Activated naive CD4-positive, alpha-beta T cell treated with anti-CD3 and anti-CD28 coated beads, Interleukin-2, amount 50 U/mL, for 72 hours (primary cell): ENCODE results near the gene SRGAP1. TPM values are rescaled to one million over a fixed set of nuclear protein-coding genes. Genes with fewer than 3 reads are reported as not detected.

Experiments
- ATAC-seq, 2 donors: fragments of 150-1000 bp; cut with Tn5 transposase; 2 replicates each; pipeline ENCODE4 v1.10.0; 2021; ENCODE audit warnings: mild to moderate bottlenecking in 2 of 2, moderate library complexity in 2 of 2
- DNase-seq, 2 donors: peaks; one replicate each; pipeline ENCODE4 v3.0.0; 2021 to 2022; ENCODE audit warnings: low spot score in 2 of 2
- H3K27ac Mint-ChIP-seq, 2 donors: one replicate each; pipeline ENCODE4 v1.8.0; 2022; ENCODE audit warnings: mild to moderate bottlenecking in 2 of 2, mixed read lengths in 2 of 2
- H3K36me3 Mint-ChIP-seq, 2 donors: one replicate each; pipeline ENCODE4 v1.8.0; 2022; ENCODE audit warnings: mixed read lengths in 2 of 2
- H3K9me3 Mint-ChIP-seq, 2 donors: one replicate each; pipeline ENCODE4 v1.8.0; 2022; ENCODE audit warnings: mixed read lengths in 2 of 2
- total RNA-seq, 2 donors: library from RNA; stranded (reverse); gene quantifications; one replicate each; pipeline ENCODE4 v1.2.3, GENCODE V29; 2022

The SRGAP1 gene
- total RNA-seq, 2 donors from 2014 or later, result 0.25 TPM; not detected in 1

DNA sequence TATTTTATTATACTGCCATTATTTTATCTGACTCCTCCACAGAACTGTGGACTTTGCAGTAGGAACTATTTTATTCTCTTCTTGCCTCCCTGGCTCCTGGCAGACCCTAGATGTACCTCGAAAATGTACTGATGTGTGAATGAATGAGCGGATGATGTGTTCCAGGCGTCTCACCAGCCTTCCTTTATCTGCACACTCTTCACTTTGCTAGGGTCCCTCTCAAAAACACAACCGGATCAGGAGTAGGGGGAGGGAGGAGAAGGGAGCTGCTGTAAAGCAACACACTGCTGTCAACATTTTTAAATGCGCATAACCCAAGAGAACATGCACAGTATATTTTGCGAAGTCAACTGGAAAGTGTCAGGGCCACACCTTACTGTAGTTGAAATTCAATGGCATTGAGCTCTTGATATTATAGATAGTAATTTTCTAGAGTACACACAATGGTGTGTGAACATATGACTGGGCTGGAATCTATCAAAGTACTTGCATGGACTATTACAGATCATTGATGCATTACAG is 36.3 kb downstream of the SRGAP1 start:
- Mint-ChIP-seq H3K27ac (no peak overlapping the region), H3K9me3 (no peaks in the 10 kb centered on the region), H3K36me3 (no peaks in the 10 kb centered on the region)
- ATAC-seq, result no peak
- no peak for DNase-seq

DNA sequence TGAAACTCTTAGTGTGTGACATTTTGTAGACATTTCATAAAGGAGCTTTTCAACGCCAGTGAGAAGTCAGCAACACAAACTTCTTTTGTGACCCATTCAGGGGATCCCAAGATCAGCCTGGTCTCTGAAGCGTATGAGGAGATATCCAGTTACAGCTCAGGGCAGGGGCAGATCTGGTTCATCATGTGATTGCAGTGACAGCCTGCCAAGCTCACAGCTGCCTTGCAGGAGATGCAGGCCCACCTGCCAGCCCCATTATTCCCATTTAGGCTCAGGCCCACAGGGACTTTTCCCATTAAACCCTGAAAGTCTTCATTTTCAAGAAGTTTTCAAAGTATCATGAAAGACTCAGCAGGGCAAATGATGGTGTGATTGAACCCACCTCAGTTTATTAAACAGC is 38.3 kb downstream of the SRGAP1 start:
- Mint-ChIP-seq H3K27ac (no peak overlapping the region), H3K36me3 (no peaks in the 10 kb centered on the region), H3K9me3 (no peaks in the 10 kb centered on the region)
- no peak for DNase-seq
- ATAC-seq, result no peak

DNA sequence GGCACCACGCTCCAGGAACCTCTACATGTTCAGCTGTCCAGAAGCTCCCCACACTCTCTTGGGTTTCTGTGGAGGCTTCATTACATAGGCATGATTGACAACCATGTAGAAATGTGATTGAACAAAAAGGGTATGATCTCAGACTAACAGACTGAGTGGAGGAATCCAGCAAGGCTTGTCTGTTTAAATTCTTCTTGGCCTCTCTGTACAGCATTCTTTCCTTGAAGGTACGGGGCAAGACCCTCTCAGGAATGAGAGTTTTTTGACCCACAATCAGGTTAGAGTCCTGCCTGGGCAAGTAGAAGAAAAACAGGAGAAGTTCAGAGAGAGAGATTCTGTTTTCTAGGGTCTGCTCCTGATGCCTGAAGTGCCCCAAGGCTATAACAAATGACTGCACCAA is 40.9 kb downstream of the SRGAP1 start:
- DNase-seq (no peak), ATAC-seq (no peak)
- Mint-ChIP-seq H3K36me3 (no peaks in the 10 kb centered on the region), H3K9me3 (no peaks in the 10 kb centered on the region), H3K27ac (no peak overlapping the region)

DNA sequence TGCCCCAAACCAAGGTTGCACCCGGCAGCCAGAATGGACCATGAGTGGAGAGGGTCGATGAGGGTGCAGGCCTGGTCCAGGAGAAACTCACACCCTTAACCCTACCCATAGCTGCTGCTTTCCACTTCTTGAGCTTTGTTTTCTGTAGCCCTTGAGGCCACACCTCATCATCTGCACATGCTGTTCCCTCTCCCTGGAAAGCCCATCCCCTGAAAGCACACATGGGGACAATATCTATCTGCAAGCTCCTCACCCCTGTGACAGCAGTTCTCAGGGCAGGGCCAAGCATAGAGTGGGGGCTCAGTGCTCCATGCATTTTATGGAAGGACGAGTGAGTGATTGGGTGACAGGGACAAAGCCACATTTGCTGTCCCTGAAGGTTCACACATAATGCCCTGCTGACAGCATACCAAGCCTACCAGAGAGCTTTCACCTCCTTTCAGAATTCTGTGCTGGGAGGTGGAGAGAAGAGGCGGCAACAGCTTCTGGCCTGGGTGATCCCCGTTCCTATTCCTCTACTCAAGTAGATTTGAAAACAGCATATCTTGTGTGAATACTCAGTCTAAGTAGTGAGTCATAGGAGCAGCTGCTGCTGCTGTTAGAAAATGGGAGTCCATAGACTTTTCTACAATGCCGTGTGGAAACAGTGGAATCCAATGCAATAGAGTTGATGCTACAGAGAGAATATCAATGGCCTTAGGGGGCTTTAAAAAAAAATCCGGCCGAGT is 44.6 kb downstream of the SRGAP1 start:
- Mint-ChIP-seq H3K27ac (peak overlapping the region in 1 of 2 donors; percentile 38), H3K9me3 (no peaks in the 10 kb centered on the region), H3K36me3 (no peaks in the 10 kb centered on the region)
- DNase-seq, result no peak
- no peak for ATAC-seq

DNA sequence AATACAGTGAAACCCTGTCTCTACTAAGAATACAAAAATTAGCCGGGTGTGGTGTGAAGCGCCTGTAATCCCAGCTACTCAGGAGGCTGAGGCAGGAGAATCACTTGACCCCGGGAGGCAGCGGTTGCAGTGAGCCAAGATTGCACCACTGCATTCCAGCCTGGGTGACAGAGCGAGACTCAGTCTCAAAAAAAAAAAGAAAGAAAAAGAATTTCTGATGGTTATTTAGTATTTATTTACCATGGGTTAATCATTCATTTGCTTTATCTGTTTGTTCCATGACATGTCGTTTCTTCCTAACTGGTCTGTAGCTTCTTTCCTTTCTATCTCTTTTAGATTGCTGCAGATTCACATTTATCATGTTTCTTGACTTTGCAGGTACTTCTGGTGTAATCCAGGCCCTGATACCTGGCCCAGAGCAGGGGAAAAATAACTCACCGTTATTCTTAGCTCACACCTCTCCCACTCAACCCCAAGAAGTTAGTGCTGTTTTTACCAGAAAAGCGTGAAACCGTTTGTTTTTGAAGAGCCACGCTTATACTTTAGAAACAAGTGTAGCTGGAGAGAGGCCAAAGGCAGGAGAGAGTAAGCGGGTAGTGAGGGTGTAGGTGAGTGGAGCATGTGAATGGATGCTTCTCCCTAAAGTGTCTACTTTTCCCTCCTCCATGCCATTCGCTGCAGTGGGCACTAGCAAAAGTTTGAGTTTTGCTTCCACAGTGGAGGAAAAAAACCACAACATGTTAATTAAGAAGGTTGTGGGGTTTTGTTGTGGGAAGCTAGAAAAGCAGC is 45.4 kb downstream of the SRGAP1 start:
- H3K27ac Mint-ChIP-seq, result no peak overlapping the region
- no peak for ATAC-seq
- no peak for DNase-seq
- no peaks in the 10 kb centered on the region for H3K9me3 Mint-ChIP-seq
- no peaks in the 10 kb centered on the region for H3K36me3 Mint-ChIP-seq

DNA sequence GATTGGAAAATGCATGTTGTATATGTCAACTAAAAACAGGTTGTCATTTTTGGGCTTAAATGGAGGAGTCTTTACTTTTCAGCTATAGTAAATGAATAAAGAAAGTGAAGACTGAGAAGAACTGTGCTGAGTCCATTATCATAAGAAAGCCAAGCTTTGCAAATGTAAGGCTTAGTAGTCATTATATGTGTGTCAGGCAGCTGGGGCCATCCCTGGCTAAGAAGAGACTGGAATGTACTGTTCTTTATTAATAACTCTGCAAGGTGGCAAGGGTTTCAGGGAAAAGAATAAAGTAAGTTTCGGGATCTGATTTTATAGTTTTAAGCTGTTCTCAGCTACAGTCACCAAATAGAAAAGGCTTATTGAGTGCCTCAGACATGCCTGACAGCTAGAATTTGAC is 48.7 kb downstream of the SRGAP1 start:
- DNase-seq (no peak), ATAC-seq (no peak)
- Mint-ChIP-seq H3K9me3 (no peaks in the 10 kb centered on the region), H3K27ac (no peak overlapping the region), H3K36me3 (no peaks in the 10 kb centered on the region)

DNA sequence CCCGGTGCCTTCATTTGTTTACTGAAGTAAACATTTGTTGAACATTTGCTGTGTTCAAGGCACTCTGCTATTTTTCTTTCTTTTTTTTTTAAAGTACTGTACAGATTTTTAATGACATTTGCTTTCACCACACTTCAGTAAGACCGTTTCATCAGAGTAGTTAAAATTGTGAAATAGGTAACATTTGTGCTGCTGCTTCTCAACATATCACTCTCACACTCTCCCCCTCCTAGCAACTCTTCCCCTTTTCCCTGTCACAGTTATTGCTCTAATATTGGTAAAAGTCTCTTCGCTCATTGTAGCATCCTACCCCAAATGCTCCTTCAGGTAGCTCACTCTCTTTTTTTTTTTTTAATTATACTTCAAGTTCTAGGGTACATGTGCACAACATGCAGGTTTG is 49.6 kb downstream of the SRGAP1 start:
- Mint-ChIP-seq H3K36me3 (no peaks in the 10 kb centered on the region), H3K9me3 (no peaks in the 10 kb centered on the region), H3K27ac (no peak overlapping the region)
- DNase-seq, result no peak
- no peak for ATAC-seq

DNA sequence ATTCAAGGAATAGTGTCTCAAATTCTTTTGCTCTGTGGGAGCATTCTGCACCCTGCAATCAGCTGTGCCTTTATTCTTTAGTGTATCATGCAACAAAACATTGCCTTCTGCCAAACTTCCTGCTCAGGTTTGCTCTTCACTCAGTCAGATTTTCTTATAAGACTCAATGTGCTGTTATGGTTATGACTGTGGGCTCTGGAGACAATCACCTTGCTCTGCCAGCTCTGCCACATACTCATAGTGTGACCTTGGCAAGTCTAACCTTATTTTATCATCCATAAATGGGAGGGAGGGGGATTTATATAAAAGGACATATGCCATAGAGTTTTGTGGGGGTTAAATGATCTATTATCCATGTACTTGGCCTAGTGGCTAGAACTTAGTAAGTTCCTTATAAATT is 51.3 kb downstream of the SRGAP1 start:
- Mint-ChIP-seq H3K36me3 (no peaks in the 10 kb centered on the region), H3K27ac (no peak overlapping the region), H3K9me3 (no peaks in the 10 kb centered on the region)
- ATAC-seq (no peak), DNase-seq (no peak)

DNA sequence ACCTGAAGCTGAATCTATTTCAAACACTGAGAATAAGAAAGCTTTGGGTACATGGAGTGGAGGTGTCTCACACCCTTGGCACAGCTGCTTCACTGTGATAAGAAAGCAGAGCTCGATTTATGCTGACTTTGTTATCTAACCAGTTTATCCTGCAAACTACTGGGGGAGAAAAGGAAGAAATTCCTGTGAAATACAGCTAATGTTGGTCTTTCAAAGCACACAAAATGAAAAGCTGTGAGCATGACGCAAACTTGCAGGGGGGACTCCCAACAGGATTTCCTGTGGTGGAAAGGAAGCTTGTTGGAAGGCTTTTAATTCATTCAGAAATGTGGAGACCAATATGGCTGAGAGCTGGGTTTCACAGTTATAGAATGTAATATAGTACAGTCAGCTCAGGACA is 53.4 kb downstream of the SRGAP1 start:
- Mint-ChIP-seq H3K27ac (no peak overlapping the region), H3K9me3 (no peaks in the 10 kb centered on the region), H3K36me3 (no peaks in the 10 kb centered on the region)
- no peak for ATAC-seq
- no peak for DNase-seq

DNA sequence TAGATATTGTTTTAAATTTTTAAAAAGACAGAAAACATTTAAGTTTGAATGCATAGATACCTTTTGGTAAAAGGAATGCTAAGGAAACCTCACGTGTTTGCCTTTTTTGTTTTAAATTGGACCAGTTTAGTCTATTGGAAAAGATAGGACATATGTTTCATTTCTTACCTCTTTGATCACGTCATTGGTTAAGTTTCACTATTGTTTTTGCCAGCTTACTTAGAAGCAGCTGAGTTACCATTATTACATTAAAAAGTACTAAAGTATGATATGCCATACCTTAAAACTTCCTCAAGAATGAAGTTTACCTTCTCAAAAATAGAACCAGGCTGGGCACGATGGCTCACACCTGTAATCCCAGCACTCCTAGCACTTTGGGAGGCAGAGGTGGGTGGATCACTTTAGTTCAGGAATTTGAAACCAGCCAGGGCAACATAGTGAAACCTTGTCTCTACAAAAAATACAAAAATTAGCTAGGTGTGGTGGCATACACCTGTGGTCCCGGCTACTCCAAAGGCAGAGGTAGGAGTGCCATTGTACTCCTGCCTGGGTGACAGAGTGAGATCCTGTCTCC is 54.4 kb downstream of the SRGAP1 start:
- Mint-ChIP-seq H3K9me3 (no peaks in the 10 kb centered on the region), H3K27ac (no peak overlapping the region), H3K36me3 (no peaks in the 10 kb centered on the region)
- ATAC-seq, result no peak
- no peak for DNase-seq

DNA sequence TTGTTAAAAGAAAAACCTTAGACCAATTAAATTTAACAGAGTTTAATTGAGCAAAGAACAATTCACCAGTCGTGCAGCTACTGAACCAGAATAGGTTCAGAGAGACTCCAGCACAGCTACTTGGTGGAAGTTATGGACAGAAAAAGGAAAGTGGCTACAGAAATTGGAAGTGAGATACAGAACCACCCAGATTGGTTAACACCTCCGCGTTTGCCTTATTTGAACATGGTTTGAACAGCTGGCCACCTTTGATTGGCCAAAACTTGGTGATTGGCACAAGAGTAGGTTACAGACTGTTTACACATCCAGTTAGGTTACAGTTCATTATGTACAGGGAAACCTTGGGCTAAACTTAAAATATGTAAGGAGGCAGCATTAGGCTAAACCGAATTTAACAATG is 54.9 kb downstream of the SRGAP1 start:
- H3K36me3 Mint-ChIP-seq, result no peaks in the 10 kb centered on the region

DNA sequence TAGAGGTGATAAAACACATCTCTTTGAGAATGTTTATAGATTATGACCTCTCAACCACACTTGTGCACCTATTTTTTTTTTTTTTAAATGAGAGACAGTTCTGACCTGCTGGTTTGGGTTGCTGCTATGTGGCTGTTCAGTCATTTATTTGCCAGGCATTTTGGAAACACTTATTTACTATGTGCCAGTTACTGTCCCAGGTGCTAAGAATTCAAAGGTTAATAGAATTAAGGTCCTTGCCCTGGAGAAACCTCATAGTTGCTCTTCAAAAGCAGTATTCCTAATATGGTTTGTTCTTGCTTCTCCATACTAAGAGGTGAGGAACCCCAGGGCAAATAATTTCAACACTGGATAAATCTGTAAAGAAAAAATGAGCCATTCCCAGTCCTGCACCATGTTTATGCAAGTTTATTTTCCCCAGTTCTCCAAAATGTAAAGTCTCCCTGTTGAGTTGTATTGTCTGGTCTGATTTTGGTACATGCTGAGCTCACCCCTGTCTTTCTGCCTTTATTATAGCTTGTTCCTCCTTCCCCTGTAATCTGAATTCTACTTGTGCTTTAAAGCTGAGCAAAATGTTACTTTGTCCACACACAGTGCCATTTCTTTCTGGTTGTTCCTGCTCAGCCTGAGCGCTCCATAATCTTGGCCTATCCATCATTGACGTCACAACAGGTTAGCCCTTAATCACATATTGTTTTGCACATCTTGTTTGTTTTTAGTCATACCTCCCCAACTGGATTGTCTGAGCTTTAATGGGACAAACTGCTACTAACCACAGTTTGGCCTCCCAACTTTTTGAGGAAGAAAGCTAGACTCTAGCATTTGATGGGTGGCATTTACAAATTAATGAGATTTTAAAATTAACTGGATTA is 56.7 kb downstream of the SRGAP1 start:
- Mint-ChIP-seq H3K9me3 (no peaks in the 10 kb centered on the region), H3K27ac (no peak overlapping the region), H3K36me3 (no peaks in the 10 kb centered on the region)
- DNase-seq (no peak), ATAC-seq (no peak)

More for the DNA sequence above, 54.9 kb downstream of the SRGAP1 start:
- DNase-seq (no peak), ATAC-seq (no peak)
- H3K27ac Mint-ChIP-seq, result no peak overlapping the region
- no peaks in the 10 kb centered on the region for H3K9me3 Mint-ChIP-seq

DNA sequence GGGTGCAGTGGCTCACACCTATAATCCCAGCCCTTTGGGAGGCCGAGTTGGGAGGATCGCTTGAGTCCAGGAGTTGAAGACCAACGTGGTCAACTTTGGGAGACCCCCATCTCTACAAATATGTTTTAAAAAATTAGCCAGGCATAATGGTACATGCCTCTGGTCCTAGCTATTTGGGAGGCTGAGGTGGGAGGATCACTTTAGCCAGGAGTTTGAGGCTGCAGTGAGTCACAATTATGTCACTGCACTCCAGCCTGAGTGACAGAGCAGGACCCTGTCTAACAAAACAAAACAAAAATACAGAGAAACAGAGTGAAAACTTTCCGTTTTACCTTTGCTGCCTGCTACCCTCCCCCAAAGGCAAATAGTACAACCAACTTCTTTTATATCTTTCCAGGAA is 60.2 kb downstream of the SRGAP1 start:
- no peaks in the 10 kb centered on the region for H3K36me3 Mint-ChIP-seq
- DNase-seq (no peak), ATAC-seq (no peak)
- H3K9me3 Mint-ChIP-seq, result no peaks in the 10 kb centered on the region
- H3K27ac Mint-ChIP-seq, result no peak overlapping the region

DNA sequence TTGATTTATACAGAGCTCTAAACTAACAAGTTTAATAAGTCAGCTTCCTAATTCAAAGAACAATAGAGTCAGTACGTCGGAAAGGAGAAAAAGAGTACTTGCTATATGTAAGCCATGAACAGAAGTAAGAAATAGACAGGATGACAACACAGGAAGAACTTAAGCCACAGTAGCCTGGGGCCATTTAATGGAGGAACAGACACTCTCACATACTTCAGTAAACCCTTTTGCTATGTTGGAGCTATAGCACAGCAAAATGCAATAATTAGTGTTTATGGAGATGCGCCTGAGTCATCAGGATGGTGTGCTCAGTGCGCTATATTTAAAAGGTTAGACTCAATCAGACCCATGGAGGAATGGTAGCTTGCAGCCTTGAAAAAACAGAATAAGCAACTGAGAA is 61.0 kb downstream of the SRGAP1 start:
- DNase-seq (no peak), ATAC-seq (no peak)
- Mint-ChIP-seq H3K9me3 (no peaks in the 10 kb centered on the region), H3K27ac (no peak overlapping the region), H3K36me3 (no peaks in the 10 kb centered on the region)

DNA sequence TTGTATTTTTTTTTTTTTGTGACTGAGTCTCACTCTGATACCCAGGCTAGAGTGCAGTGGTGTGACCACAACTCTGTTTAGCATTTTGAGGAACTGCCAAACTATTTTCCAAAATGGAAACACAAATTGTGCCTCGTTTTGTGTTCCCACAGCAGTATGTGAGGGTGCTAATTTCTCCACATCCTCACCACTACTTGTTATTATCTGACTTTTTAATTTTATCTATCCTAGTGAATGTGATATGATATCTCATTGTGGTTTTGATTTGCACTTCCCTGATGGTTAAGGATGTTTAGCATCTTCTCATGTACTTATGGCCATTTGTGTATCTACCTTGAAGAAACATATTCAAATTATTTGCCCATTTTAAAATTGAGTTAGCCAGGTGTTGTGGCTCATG is 62.4 kb downstream of the SRGAP1 start:
- no peaks in the 10 kb centered on the region for H3K9me3 Mint-ChIP-seq
- DNase-seq, result no peak
- ATAC-seq, result no peak
- H3K36me3 Mint-ChIP-seq, result no peaks in the 10 kb centered on the region
- H3K27ac Mint-ChIP-seq, result no peak overlapping the region

DNA sequence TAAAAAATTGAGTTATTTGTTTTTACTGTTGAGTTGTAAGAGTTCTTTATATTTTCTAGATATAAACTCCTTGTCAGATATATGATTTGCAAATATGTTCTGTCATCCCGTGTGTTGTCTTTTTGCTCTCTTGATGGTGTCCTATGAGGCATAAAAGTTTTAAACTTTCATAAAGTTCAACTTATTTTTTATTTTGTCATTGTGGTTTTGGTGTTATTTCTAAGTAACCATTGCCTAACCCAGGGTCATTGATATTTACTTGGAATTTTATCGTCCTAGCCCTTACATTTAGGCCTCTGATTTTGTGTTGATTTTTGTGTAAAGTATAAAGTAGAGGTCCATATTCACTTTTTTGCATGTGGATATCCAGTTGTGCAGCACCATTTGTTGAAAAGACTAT is 63.1 kb downstream of the SRGAP1 start:
- Mint-ChIP-seq H3K27ac (no peak overlapping the region), H3K9me3 (no peaks in the 10 kb centered on the region), H3K36me3 (no peaks in the 10 kb centered on the region)
- ATAC-seq, result no peak
- DNase-seq, result no peak

DNA sequence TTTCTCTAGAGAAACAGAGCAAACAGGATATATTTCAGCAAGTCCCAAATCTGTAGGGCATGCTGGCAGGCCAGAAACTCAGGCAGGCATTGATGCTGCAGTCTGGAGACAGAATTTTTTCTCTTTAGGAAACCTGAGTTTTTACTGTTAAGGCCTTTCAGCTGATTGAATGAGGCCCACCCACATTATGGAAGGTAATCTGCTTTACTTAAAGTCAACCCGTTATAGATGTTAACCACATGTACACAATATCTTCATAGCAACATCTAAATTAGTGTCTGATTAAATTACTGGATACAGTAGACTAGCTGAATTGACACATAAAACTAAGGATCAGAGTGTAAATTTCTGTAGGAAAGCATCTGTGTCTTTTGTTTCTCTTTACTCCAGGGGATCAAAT is 65.2 kb downstream of the SRGAP1 start:
- no peaks in the 10 kb centered on the region for H3K36me3 Mint-ChIP-seq
- ATAC-seq, result no peak
- H3K27ac Mint-ChIP-seq, result no peak overlapping the region
- no peak for DNase-seq
- no peaks in the 10 kb centered on the region for H3K9me3 Mint-ChIP-seq
